Measurements from ENCODE around the gene MAD1L1.
"Not testable (repeated sequence)": the region's sequence is repeated elsewhere in the genome, so short reads cannot be mapped to it uniquely, and the experiment has no call there.

MAD1L1 gene

GRCh38 chr7:2171855-2172254 lies 60.9 kb downstream of the MAD1L1 start:
- DNase-seq = no peak

DNA sequence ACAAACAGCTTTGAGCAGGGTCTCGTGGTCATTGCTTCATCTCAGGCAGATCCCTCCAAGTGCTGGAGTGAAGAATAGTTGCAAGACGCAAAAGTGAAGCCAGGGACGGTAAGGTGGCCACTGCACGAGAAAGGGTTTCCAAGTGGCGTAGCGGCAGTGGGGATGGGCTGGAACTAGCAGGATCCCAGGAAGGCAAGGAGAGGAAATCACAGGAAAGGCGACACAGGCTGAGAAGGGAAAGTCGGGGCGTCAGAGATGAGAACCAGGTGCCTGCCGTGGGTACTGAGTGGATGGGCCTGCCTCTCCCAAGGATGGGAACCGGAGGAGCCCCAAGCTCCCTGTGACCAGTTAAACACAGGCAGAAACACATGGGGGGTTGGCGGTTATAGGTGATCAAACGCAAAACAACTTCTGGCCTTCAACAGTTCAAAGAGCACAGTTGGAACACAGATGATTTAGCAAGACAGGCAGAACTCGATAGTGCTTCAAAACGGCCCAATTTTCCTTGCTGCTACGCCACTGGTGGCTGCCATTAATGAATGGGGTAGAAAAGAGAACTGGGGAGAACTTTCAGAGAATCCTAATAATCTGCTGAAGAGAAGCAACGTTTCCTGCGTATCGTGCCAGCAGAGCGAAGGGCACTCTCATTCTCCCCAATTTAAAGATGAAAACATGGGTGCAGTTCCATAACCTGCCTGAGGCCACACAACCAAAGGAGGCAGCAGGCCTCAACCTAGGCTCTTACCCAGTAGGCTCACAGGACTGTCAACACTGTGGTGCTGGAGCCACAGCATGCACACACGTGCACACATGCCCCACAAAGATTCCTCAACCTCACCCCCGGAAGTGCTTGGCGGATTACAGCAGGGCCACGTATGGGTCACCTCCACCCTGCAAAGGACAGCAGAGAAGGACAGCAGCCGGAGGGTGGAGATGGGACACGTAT lies 61.9 kb downstream of the MAD1L1 start:
- no peak for DNase-seq

DNA sequence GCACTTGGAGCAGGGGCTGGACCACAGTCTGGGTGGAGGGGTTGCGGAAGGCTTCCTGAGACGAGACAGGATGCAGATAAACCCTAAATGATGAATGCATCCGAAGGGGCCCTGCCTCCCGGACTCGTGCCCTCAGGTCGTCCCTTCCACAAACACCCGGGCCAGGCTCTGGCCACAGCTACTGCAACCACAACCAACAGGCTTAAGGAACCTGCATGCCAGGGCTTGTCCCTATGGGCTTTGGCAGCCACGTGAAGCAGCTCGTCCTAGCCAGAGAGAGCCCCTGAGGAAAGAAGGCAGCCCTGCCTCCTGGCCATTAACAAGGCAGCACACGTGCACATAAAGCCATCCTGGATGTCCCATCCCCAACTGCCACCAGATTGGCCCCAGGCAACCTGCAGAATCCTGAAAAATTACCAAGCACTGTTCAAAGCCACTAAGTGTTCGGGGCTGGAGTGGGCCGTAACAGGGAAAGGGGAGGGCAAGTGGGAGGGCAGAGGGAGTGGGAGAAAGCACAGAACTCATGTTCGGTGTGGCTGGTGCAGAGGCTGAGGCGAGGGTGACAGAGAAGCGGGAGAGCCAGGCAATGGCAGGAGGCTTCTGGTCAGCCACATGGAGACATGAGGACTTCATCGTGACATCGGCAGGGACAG lies 62.7 kb downstream of the MAD1L1 start:
- DNase-seq = no peak

GRCh38 chr7:2168615-2169311 lies 64.0 kb downstream of the MAD1L1 start:
- DNase-seq = no peak

DNA sequence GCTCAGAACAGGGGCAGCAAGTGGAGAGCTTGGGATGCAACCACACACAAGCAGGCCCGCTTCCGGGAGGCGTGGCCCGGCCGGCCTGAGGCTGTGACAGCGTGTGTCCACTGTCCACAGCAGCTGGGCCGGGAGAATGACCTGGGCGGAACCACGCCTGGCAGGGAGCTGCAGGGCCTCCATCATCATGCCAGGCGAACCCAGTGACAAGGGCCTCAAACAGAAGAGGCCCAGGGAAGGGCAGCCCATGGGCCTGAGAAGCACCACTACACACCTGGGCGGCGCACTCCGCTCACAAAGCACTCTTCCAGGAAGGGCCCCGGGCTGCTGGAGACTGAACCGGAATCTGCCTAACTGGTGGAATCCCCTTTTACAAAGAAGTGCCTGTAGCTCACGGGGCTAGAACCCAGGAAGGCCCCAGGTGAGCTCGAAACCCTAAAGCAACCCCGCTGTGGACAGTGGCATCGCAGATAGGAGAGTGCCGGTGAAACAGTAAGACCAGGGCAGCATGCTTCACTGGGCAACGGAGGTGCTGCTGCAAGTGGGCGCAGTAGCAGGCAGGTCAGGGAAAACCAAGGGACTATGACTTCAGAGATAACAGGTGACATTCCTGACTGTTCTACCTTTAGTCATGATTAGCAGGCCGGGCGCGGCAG lies 66.0 kb downstream of the MAD1L1 start:
- no peak for DNase-seq

DNA sequence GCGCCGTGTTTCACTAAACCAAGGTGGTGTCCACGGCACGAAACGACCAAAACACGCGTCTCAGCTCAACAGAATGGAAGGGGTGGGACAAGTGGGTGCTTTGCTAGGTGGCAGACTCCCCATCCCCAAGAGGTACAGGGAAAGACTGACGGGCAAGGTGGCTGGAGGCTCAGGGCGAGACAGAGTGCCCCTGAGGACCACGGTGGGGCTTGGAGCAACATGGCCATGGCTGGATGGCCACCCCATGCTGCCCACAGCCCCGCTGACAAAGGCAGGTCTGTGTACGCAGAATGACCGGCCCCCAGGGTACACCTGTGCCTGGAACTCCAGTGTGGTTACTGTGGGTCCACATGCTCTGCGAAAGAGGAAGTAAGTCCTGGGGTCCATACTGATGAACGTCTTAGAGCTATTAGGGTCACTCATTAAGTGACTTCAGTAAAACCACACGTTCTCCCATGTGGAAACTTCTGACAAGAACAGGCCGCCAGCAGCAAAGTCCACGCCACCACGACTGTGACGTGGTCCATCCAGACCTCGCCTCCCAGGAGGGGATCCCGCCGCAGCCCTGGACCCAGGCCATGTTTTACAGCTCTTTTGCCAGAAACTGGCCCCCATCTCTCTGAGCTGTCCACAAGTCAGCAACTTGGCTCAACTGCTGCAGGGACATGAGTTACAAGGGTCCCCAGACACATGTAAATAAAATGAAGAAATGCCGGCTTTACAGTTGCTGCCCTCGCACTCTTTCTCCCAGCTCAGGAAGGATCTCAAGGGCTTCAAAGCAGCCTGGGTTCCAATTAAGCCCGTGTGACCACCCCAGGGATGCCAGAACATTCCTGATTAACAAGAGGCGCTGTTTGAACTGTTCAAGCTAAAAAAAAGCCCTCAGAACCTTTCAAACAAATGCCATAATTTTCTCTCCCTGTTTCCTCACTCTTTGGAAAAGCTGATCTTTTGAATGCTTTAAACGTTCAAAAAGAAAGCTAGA lies 66.8 kb downstream of the MAD1L1 start:
- DNase-seq = no peak

DNA sequence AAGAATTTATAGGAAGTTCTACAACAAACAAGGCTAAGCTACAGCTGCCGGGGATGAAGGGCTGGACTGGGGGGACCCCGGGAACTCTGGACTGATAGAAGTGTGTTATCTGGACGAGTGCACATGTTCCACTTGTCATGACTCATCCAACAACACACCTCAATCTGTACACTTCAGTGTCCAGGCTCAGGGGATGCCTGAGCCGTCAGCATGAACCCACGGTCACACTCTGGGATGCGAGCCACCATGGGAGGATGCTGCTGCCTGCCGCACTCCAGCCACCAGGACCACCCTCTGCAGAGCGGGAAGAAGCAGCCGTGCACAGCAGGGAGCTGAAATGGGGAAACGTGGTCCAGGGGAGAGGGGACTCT lies 67.5 kb downstream of the MAD1L1 start:
- no peak for DNase-seq

GRCh38 chr7:2164646-2165045 lies 68.1 kb downstream of the MAD1L1 start:
- no peak for DNase-seq

DNA sequence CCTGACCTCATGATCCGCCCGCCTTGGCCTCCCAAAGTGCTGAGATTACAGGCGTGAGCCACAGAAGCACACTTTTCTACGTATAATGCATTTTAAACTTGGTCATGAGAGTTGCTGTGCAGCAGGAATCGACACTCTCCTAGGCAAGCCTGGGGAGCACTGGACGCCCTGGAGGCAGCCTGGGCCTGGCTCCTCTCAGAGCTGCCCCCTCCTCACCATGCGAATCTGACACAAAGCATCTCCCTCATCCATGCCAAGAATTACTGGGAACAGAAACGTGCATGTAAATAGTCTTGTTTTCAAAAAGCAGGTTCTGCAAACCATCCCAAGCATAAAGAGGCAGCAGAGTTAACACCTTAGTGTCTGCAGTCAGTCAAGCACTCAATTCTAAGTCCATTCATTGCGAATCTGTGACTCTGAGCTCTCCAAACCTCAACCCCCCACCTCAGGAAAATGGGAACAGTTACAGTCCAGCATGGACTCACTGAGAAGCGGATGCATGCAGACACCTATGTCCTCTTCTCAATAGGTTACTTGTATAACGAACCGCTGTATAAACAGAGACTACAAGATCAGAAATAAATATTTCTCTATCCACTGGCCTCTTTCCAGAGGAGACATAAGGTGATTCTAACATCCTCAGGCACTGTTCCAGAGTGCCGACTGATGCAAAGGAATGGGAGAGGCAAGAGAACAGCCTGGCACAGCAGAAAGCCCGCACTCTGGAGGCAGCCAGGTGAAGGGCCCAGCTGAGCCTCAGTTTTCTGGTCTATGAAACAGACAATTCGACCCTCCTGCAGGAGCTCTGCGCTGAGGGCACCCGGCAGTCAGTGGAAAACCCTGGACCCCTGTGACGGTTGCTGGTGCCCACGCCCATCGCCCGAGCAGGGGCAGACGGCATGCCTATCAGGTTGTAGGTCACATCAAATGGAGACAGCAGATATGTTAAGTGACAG lies 68.9 kb downstream of the MAD1L1 start:
- no peak for DNase-seq

DNA sequence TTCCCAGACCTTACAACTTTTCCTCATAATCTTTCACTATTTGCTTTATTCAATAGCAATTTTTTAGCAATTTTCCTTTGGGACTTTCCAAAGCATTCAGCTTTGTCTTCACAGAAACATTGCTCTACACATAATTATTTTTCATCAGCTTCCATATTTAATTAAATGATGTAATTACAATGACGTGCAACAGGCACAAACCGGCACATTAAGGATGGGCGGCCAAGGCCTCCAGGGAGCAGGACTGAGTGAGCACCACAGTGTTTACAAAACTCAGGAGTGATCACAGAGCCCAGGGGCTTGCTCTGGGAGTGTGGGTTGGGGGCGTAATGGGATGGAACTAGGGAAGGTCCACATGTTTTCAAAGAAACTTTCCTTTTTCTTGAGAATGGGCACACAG lies 69.8 kb downstream of the MAD1L1 start:
- DNase-seq = no peak

DNA sequence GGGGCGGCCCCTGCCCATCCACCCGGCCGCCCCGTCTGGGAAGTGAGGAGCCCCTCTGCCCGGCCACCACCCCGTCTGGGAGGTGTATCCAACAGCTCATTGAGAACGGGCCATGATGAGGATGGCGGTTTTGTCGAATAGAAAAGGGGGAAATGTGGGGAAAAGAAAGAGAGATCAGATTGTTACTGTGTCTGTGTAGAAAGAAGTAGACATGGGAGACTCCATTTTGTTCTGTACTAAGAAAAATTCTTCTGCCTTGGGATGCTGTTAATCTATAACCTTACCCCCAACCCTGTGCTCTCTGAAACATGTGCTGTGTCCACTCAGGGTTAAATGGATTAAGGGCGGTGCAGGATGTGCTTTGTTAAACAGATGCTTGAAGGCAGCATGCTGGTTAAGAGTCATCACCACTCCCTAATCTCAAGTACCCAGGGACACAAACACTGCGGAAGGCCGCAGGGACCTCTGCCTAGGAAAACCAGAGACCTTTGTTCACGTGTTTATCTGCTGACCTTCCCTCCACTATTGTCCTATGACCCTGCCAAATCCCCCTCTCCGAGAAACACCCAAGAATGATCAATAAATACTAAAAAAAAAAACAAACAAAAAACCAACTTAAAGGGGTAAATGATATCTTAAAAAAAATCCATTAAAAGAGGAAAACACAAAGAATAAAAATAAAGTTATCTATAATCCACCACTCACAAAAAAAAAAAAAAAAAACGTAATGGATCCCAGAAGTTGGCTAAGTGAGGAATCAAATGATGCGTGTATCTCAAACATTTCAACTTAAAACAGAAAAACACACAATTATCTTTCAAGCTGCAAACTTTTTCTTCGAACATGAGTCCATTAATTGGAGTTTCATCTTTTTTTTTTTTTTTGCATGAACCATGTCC lies 70.5 kb downstream of the MAD1L1 start:
- not testable (repeated sequence) for DNase-seq

GRCh38 chr7:2159176-2159520 lies 73.6 kb downstream of the MAD1L1 start:
- DNase-seq = no peak

- no peak for DNase-seq
Observed at GRCh38 chr7:2158331-2159175, 74.2 kb downstream of the MAD1L1 start.

- peak; percentile 25 for DNase-seq
Observed at GRCh38 chr7:2157473-2158279, 75.1 kb downstream of the MAD1L1 start.

GRCh38 chr7:2156756-2157472 lies 75.8 kb downstream of the MAD1L1 start:
- no peak for DNase-seq

GRCh38 chr7:2154831-2155230 lies 77.9 kb downstream of the MAD1L1 start:
- DNase-seq = no peak

DNA sequence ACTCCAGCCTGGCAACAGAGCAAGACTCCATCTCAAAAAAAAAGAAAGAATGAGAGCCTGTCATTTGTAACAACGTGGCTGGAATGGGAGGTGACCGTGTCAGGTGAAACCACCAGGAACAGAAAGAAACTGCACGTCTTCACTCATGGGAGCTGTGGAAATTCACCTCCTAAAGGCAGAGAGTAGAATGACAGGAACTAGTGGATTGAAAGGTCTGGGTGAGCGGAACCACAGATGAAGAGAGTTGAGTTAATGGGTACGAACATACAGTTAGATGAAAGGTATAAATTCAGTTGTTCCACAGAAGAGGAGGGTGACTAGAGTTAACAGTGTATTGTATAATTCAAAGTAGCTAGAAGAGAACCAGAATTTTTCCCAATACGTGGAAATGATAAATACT lies 78.6 kb downstream of the MAD1L1 start:
- no peak for DNase-seq

All from T1000 (cell line).